Measurements from ENCODE around the gene THOC6.
A peak's percentile ranks its signal among the peaks of the same experiment; 100 is the strongest.

- peak in 1 of 6 experiments; percentile 6 for TF ChIP-seq CTCF (IDR thresholded peaks at IDR 0.05)
- TF ChIP-seq POLR2A (IDR thresholded peaks at IDR 0.05): no peak
These were observed 5.9 kb upstream of the THOC6 start, which contains the start of gene CLDN6 for GRCh38 chr16:3017794-3018506.

Measured in thyroid gland (tissue), 4 donors.